Activated B cell treated with CpG ODN at 0.5 μM for 24 hours (primary cell): ENCODE measurements around the gene DMPK. TPM values are rescaled to one million over a fixed set of nuclear protein-coding genes. Genes with fewer than 3 reads are reported as not detected.
"Not testable (repeated sequence)": the region's sequence is repeated elsewhere in the genome, so short reads cannot be mapped to it uniquely, and the experiment has no call there.

Experiments
- ATAC-seq: fragments of 200-7000 bp; cut with Tn5 transposase; one replicate; pipeline ENCODE4 v1.10.0; 2021; ENCODE audit warnings: low read depth, mild to moderate bottlenecking, moderate library complexity
- CTCF ChIA-PET: fragments of 350-600 bp; sonication (Branson Sonifier 250); formaldehyde crosslinking; loops from one replicate; lab custom pipeline; 2021; ENCODE audit warnings: antibody characterized with exemption; lab: Charles Lee
- POLR2A ChIA-PET: fragments of 350-600 bp; sonication (Branson Sonifier 250); formaldehyde crosslinking; loops from one replicate; lab custom pipeline; 2021; ENCODE audit warnings: antibody characterized with exemption; lab: Charles Lee
- DNase-seq: peaks from one replicate; pipeline ENCODE4 v3.0.0; 2022
- H3K27ac Mint-ChIP-seq: one replicate; pipeline ENCODE4 v1.8.0; 2020; ENCODE audit warnings: mixed read lengths
- H3K27me3 Mint-ChIP-seq: one replicate; pipeline ENCODE4 v1.8.0; 2021; ENCODE audit warnings: mixed read lengths
- H3K36me3 Mint-ChIP-seq: one replicate; pipeline ENCODE4 v1.8.0; 2021; ENCODE audit warnings: low read depth, mixed read lengths
- H3K4me1 Mint-ChIP-seq: one replicate; pipeline ENCODE4 v1.8.0; 2021; ENCODE audit warnings: mixed read lengths
- H3K4me3 Mint-ChIP-seq: one replicate; pipeline ENCODE4 v1.8.0; 2020; ENCODE audit warnings: mild to moderate bottlenecking, mixed read lengths
- H3K9me3 Mint-ChIP-seq: one replicate; pipeline ENCODE4 v1.8.0; 2020; ENCODE audit warnings: mixed read lengths
- CTCF ChIP-seq: fragments of 200-600 bp; IDR thresholded peaks from one replicate; pipeline ENCODE4 v1.8.0; 2022; ENCODE audit warnings: antibody characterized with exemption, mild to moderate bottlenecking
- intact Hi-C: fragments of 100-400 bp; cut with micrococcal nuclease; formaldehyde crosslinking; loops from one replicate; pipeline ENCODE4 v1.15.1; 2024
- total RNA-seq: library from RNA; stranded (reverse); gene quantifications from 2 replicates; pipeline ENCODE4 v1.2.3, GENCODE V29; 2022

Gene DMPK
- total RNA-seq, 1 donor from 2014 or later, result 39.0 TPM

GRCh38 chr19:45804959-45805230 is 22.6 kb upstream of the DMPK start:
- Mint-ChIP-seq H3K27ac (no peak overlapping the region), H3K9me3 (no peaks in the 10 kb centered on the region), H3K27me3 (no peaks in the 10 kb centered on the region), H3K4me1 (peaks cover 6% of the 10 kb centered on the region), H3K4me3 (no peak overlapping the region), H3K36me3 (no peaks in the 10 kb centered on the region)
- DNase-seq (no peak), ATAC-seq (no peak)
- POLR2A ChIA-PET, result no interaction called here
- CTCF ChIA-PET, result interaction anchor here (1.6 kb wide), 1 partner anchor 34 kb away, joined by 6 read pairs; no protein-coding TSS in a partner anchor
- TF ChIP-seq CTCF, result no peak
- intact Hi-C loops, result no loop called here

DNA sequence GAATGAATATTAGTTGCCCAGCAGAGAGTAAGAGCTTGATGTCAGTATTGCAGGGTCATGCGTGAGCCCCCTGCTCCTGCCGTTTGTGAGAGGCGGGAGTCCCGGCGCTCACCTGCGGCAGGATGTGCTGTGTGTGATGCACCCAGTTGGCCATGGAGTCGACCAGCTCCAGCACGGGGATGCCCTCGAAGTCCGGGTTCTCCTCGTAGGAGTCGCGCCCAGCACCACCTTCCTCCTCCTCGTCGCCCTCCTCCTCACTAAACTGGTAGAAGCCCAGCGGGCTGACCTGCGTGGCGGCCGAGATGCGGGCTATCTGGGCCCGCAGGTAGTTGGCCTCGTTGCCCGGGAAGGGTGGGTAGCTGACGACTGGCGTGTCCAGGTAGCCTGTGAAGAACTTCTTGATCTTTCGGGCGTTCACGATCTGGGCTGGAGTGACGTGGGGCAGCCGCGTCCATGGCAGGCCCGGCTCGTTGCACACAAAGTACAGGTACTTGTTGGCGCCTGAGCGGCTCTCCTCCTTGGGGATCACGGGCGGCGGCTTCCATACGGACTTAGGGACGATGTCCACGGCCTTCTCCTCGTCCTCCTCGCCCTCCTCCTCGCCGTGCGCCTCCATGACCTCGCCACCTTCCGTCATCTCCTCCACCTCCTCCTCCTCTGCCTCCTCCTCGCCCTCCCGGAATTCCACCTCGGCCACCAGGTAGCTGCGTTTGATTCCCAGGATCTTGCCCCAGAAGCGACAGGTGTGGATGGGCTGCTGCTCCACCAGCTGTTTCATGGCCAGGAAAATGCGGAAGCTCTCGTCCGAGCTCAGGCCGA is 22.1 kb upstream of the DMPK start:
- TF ChIP-seq CTCF, result no peak
- CTCF ChIA-PET, result interaction anchor here (1.6 kb wide), 1 partner anchor 33 kb away, joined by 6 read pairs; no protein-coding TSS in a partner anchor
- Mint-ChIP-seq H3K27ac (no peak overlapping the region), H3K4me3 (no peak overlapping the region), H3K27me3 (no peaks in the 10 kb centered on the region), H3K9me3 (no peaks in the 10 kb centered on the region), H3K36me3 (no peaks in the 10 kb centered on the region), H3K4me1 (peaks cover under 1% of the 10 kb centered on the region)
- DNase-seq (no peak), ATAC-seq (no peak)
- POLR2A ChIA-PET, result interaction anchor here (0.7 kb wide), 1 partner anchor 128 kb away, joined by 4 read pairs; no protein-coding TSS in a partner anchor
- intact Hi-C loops, result no loop called here

- TF ChIP-seq CTCF, result no peak
- no peak overlapping the region for H3K27ac Mint-ChIP-seq
- no peaks in the 10 kb centered on the region for H3K9me3 Mint-ChIP-seq
- POLR2A ChIA-PET, result interaction anchor here (0.6 kb wide), 1 partner anchor 377 kb away, joined by 3 read pairs; no protein-coding TSS in a partner anchor
- DNase-seq (no peak), ATAC-seq (no peak)
- intact Hi-C loops, result no loop called here
- H3K36me3 Mint-ChIP-seq, result no peaks in the 10 kb centered on the region
- peaks cover 5% of the 10 kb centered on the region for H3K27me3 Mint-ChIP-seq
- H3K4me1 Mint-ChIP-seq, result peaks cover 6% of the 10 kb centered on the region
- H3K4me3 Mint-ChIP-seq, result no peak overlapping the region
- CTCF ChIA-PET, result interaction anchor here (1.0 to 7.4 kb wide), 2 partner anchors 31 to 44 kb away, joined by 5 to 172 read pairs; partner anchors contain the start of gene SIX5
Measured at GRCh38 chr19:45801603-45802175, 19.4 kb upstream of the DMPK start.

DNA sequence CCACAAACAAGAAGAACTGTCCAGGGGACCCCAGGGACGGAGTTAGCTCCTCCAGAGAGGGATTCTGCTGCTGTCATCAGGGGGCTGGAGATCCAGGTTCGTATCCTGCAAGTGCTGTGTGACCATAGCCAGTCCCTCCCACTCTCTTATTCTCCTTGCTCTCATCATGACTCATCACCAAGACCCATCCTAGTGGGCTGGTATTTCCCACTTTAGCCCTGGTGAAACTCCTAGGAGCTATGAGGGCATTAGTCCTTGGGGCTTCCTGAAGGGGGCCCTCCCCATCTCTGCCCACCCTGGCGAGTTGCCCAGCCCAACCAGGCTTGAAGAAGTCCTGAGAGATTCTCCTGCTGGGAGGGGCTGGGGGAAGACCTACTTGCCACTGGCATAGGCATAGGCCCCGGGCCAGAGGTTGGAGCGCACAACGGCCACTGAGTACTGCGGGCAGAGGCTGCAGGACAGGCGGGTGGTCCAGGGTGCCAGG is 17.8 kb upstream of the DMPK start:
- Mint-ChIP-seq H3K36me3 (no peaks in the 10 kb centered on the region), H3K9me3 (no peaks in the 10 kb centered on the region), H3K4me3 (no peak overlapping the region), H3K27me3 (peaks cover 10% of the 10 kb centered on the region), H3K27ac (no peak overlapping the region), H3K4me1 (peaks cover 6% of the 10 kb centered on the region)
- TF ChIP-seq CTCF, result no peak
- ATAC-seq, result no peak
- CTCF ChIA-PET, result interaction anchor here (0.9 to 7.4 kb wide), 7 partner anchors 17 to 398 kb away, joined by 3 to 172 read pairs (median 3); partner anchors contain the start of gene SIX5
- no peak for DNase-seq
- POLR2A ChIA-PET, result interaction anchor here (0.6 to 3.2 kb wide), 3 partner anchors 28 to 121 kb away, joined by 3 to 39 read pairs (median 8); partner anchors contain the start of gene SIX5
- intact Hi-C loops, result no loop called here

DNA sequence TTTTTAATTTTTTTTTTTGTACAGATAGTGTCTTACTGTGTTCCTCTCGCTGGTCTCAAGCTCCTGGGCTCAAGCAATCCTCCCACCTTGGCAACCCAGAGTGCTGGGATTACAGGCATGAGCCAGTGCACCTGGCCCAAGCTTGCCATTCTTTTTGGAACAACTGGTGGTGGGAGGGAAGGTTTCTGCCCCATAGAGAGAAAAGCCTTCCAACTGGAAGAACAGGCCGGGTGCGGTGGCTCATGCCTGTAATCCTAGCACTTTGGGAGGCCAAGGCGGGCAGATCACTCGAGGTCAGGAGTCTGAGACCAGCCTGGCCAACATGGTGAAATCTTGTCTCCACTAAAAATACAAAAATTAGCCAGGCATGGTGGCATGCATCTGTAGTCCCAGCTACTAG is 17.3 kb upstream of the DMPK start:
- ATAC-seq, H3K36me3 Mint-ChIP-seq, H3K9me3 Mint-ChIP-seq, H3K4me3 Mint-ChIP-seq, H3K4me1 Mint-ChIP-seq, DNase-seq, H3K27ac Mint-ChIP-seq: not testable (repeated sequence)
- CTCF ChIA-PET, result interaction anchor here (0.9 to 7.4 kb wide), 11 partner anchors 14 to 398 kb away, joined by 3 to 172 read pairs (median 3); partner anchors contain the start of genes QPCTL and SIX5
- intact Hi-C loops, result loop anchor here (1.0 kb wide), 1 partner anchor 29 kb away; no protein-coding TSS in a partner anchor
- POLR2A ChIA-PET, result interaction anchor here (0.6 to 3.2 kb wide), 4 partner anchors 28 to 120 kb away, joined by 3 to 39 read pairs (median 4); partner anchors contain the start of gene SIX5
- peaks cover 10% of the 10 kb centered on the region for H3K27me3 Mint-ChIP-seq
